Subcutaneous adipose tissue (tissue), 4 donors: ENCODE data around the gene PCDHGA7. TPM values are rescaled to one million over a fixed set of nuclear protein-coding genes. Genes with fewer than 3 reads are reported as not detected.

Source experiments
- total RNA-seq, 4 donors: library from RNA; depleted of rRNA; stranded (reverse); fragments of >200 nt; gene quantifications; one replicate each; pipeline ENCODE4 v1.1.0, GENCODE V29; 2016
- TF ChIP-seq, protein P1 (sequence below): fragments of 450-650 bp; IDR thresholded peaks from one replicate; pipeline ENCODE4 v1.5.1; 2016; ENCODE audit warnings: low read depth, mild to moderate bottlenecking, control low read depth, antibody characterized with exemption, moderate library complexity

The PCDHGA7 gene
- 1 to 10 TPM; 1.8 to 5.1 (median 3.7) TPM for total RNA-seq

GRCh38 chr5:141382469-141383294 lies at the start of gene PCDHGA7:
PCDHGA7 (plus strand) TSS chr5:141382742; CDS start chr5:141382900, 158 bp downstream.
- TF ChIP-seq, protein P1, sequence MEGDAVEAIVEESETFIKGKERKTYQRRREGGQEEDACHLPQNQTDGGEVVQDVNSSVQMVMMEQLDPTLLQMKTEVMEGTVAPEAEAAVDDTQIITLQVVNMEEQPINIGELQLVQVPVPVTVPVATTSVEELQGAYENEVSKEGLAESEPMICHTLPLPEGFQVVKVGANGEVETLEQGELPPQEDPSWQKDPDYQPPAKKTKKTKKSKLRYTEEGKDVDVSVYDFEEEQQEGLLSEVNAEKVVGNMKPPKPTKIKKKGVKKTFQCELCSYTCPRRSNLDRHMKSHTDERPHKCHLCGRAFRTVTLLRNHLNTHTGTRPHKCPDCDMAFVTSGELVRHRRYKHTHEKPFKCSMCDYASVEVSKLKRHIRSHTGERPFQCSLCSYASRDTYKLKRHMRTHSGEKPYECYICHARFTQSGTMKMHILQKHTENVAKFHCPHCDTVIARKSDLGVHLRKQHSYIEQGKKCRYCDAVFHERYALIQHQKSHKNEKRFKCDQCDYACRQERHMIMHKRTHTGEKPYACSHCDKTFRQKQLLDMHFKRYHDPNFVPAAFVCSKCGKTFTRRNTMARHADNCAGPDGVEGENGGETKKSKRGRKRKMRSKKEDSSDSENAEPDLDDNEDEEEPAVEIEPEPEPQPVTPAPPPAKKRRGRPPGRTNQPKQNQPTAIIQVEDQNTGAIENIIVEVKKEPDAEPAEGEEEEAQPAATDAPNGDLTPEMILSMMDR: no peak

GRCh38 chr5:141338538-141339306 lies 43.8 kb upstream of the PCDHGA7 start, which contains the start of gene PCDHGA2:
PCDHGA2 (plus strand) TSS chr5:141338760.
- TF ChIP-seq, protein P1: no peak

GRCh38 chr5:141342773-141343172 lies 39.8 kb upstream of the PCDHGA7 start:
- TF ChIP-seq, protein P1: no peak

GRCh38 chr5:141343242-141343952 lies 39.1 kb upstream of the PCDHGA7 start, which contains the start of gene PCDHGA3:
PCDHGA3 (plus strand) TSS chr5:141343829; CDS start chr5:141344034, 205 bp downstream.
- TF ChIP-seq, protein P1: no peak

GRCh38 chr5:141343953-141344463 lies 38.5 kb upstream of the PCDHGA7 start:
- TF ChIP-seq, protein P1: no peak

GRCh38 chr5:141345327-141345726 lies 37.2 kb upstream of the PCDHGA7 start:
- TF ChIP-seq, protein P1: no peak
